HG03571 (cell line): Measurements from ENCODE around the gene CCDC159.

Experiments
- ATAC-seq: cut with Tn5 transposase; IDR thresholded peaks from one replicate; pipeline ENCODE4 v1.9.1; 2021; ENCODE audit not compliant: unreplicated experiment

The CCDC159 gene

DNA sequence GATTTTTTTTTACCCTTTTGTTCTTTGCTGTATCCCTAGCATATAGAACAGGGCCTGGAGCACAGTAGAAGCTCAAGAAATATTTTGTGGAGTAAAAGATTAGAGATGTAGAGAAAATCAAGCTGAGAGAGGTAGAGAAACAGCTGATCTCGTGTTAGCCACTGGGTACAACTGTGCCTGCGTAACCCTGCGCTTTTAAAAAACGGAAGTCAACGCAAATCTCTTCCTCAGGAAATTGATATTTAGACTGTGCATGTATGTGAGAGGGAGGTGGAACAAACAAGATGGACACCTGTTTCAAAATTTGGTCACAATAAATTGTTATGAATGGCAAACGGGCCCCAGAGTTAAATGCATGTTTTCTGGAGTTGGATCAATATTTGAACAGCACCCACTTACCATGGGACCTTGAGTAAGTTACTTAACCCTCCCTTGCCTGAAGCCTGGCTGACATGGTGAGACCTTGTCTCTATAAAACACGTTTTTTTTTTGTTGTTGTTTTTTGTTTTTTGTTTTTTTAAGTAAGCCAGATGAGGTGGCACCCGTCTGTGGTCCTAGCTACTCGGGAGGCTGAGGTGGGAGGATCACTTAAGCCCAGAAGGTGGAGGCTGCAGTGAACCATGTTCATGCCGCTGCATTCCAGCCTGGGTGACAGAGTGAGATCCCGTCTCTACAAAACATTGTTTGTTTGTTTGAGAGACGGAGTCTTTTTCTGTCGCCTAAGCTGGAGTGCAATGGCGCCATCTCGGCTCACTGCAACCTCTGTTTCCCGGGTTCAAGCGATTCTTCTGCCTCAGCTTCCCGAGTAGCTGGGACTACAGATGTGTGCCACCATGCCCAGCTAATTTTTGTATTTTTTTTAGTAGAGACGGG lies 41.1 kb downstream of the CCDC159 start:
- no peak for ATAC-seq

DNA sequence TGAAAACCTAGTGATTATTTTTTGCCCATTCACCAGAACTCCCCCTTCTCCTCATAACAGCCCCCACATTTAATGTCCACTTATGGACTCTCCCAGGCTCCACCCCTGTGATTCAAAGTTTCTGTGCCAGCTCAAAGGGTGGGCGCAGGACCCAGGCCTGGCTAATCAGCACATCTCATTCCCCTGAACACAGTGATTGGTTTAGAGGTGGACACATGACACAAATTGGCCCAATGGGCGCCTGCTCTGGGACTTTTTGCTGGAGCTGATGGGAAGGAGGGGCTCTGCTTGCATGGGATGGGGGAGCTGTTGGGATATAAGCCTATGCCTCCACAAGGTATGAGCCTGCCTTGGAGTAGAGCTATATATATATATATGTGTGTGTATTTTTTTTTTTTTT lies 44.0 kb downstream of the CCDC159 start:
- no peak for ATAC-seq

DNA sequence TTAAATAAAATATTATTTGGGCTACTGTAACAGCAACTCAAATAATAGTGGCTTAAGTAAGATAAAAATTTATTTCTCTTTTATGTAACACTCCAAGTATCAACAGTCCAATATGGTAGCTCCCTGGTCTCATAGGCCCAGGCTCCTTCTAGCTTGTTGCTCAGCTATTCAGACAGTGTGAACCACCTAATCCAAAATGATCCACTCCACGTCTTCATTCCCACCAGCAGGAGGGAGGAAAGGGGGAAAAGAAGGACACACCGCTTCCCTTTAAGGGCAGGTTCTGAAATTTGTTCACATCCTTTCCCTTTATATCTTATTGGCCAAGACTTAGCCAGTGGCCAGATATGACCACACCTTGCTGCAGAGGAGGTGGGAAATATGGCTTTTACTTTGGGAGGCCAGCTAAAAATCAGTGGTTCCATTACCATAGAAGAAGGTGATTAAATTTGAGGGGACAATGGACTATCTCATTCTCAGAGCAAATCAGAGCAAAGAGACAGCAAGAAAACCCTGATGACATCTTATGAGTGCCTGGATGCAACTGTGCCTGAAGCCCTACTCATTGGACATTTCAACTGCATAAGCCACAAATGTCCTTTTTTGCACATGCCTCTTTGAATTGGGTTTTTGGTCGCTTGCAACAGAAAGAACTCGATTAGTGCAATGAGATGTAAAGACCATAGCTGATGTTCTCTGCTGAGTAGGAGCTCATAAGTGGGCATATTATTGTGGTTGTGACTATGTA lies 44.8 kb downstream of the CCDC159 start:
- no peak for ATAC-seq

DNA sequence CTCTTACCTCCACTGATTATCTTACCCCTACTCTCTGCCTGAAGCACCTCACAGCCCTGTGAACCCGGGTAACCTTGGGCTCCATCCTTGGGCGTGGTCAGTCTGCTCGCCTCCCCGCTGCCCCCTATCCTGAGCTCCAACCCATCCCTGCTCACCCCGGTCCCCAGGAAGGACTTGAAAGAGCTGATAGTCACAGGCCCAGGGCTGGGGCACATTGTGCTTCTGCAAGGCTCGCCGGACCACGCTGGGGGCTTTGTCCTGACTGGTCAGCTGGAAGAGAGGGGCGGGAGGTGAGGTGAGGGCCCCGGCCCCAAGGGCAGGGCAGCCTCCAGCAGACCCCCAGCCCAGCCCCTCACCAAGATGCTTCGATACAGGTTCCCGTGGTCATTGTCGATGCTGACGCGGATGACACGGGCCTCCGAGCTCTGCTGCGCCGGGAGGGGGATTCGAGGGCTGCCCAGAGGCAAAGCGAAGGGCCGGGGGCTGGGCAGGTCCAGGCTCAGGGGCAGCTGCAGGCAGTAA lies 50.8 kb downstream of the CCDC159 start:
- no peak for ATAC-seq

DNA sequence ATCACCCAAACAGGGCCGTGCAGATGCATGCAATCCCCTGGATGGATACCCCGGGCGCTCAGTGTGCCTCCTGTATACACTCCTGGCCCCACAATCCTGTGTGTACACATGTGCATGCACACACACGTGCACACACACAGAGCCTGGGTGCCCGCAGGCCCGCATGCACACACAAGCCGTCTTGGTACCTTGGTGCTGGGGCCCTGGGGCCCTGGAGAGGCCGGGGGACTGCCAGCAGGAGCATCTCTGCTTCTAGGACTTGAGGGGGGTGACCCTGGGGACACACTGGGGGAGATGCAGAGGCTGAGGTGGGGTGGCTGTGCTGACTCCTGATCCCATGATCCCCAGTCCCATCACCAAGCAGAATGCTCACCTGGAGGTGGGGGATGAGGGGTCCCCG lies 53.3 kb downstream of the CCDC159 start:
- no peak for ATAC-seq

DNA sequence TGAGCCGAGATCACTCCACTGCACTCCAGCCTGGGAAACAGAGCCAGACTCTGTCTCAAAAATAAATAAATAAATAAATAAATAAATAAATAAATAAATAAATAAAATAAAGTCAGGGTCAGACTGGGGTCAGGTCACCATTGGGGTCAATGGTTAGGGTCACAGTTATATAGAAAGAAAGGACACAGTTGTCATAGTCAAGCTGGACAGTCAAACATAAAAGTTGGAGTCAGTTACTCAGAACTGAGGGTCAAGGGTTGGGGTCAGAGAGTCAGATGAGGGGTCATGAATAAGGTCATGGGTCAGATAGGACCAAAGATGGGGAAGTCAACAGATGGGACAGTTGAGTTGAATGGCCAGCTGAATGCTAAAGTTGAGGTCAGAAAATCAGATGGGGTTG lies 54.5 kb downstream of the CCDC159 start:
- no peak for ATAC-seq

DNA sequence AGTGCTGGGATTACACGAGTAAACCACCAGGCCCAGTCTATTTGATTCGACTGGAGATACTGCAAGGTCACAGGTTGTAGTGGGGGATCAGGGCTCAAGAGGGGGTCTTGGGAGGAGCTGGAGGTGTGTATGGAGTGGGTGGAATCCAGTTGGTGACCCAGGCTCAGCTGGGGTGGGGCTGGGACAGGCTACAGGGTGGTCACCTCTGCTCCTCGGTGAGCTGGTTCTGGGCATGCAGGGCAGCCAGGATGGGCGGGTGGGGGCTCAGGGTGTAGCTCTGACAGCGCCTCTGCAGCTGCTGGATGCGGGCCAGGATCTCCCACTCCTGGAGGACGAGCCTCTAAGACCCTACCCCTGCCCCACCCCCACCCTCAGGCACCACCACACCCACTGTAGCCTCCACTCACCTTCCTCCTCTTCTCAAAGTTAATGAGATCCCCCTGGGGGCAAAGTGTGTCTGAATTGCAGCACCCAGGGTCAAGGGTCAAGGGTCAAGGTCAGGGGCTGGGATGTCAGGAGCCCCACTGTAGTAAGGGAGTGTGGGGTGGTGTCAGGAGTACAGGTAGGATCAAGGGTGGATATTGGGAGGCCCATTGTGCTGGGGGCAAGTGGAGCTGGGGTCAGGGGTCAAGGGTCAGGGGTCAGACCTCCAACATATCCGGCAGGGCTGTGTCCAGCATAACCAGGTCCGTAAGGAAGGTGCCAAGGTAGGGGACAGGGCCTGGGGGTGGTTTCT lies 55.7 kb downstream of the CCDC159 start:
- ATAC-seq = no peak
